Activated CD4-positive, alpha-beta T cell treated with anti-CD3 and anti-CD28 coated beads, Interleukin-10, Interleukin-2, amounts not matched to agents 100 ng/mL and 50 ng/mL, durations not matched to agents 16 hours and 8 hours (primary cell): Measurements from ENCODE around the gene ZNF497.
"Not testable (repeated sequence)": the region's sequence is repeated elsewhere in the genome, so short reads cannot be mapped to it uniquely, and the experiment has no call there.

Experiments
- DNase-seq: peaks from one replicate; pipeline ENCODE4 v3.0.0-alpha.2; 2020

Gene ZNF497

GRCh38 chr19:58393725-58394033, 31.1 kb upstream of the ZNF497 start:
- no peak for DNase-seq

DNA sequence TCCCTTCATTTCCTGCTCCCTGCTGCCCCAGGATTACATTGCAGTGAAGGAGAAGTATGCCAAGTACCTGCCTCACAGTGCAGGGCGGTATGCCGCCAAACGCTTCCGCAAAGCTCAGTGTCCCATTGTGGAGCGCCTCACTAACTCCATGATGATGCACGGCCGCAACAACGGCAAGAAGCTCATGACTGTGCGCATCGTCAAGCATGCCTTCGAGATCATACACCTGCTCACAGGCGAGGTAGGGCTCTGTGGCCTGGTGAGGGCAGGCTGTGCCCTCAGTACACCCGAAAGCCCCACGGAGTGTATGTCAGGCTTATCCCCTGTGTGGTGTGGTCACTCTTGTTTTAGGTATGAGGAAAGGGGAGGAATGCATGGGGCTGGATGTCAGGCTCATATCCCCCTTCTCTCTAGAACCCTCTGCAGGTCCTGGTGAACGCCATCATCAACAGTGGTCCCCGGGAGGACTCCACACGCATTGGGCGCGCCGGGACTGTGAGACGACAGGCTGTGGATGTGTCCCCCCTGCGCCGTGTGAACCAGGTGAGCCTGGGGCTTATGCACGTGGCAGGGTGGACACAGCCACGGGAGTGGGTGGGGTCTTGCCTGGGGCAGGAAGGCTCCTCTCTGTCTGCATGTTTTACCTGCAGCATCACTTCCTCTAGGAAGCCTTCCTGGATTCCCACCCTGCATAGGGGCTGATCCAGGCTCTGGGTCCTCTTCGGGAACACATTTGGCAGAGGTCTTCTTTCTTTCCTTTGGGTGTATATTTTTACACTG, 30.6 kb upstream of the ZNF497 start:
- DNase-seq: no peak

GRCh38 chr19:58388175-58388526, 25.6 kb upstream of the ZNF497 start:
- DNase-seq: no peak

- DNase-seq: no peak
These were observed 25.0 kb upstream of the ZNF497 start for GRCh38 chr19:58387338-58388174.

DNA sequence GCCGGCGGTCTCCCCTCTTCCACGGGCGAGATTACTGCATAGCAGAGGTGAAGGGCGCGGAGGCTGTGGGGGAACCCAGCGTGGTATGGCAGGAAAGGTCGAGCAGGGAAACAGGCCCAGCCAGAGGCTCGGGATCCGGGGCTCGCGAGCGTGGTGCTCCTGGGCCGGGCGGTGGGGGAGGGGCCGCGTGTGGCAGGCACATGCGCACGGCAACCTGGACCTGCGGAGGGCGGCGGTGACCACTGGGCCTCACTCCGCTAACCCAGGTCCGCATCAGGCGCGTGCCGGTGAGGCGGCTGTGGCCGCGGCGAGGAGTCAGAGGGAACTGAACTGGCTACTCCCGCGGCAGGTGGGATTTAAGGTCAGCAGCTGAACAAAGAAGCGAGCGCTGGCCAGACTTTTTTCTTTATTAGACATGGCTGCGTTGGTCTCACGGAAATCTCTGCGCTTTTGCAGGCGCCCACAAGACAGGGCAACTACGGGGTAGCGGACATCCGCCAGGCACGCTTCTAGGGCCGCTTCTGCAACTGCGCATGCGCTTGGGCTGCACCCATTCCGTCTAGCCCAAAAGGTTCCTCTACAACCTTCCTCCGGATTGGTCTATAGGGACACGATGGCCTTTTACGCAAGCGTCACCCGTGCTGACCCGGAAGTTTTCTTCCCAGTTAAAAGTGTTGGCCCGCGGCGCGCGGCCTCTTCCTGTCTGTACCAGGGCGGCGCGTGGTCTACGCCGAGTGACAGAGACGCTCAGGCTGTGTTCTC, 24.2 kb upstream of the ZNF497 start, which contains the start of gene RPS5:
Gene RPS5 (plus strand): TSS at position 694 of the 762 bp plus-strand sequence. CDS start 869 bp downstream, outside the sequence.
- peak; percentile 99 for DNase-seq

- peak; percentile 44 for DNase-seq
These were observed 23.5 kb upstream of the ZNF497 start for GRCh38 chr19:58385891-58386575.

- no peak for DNase-seq
These were observed 22.9 kb upstream of the ZNF497 start for GRCh38 chr19:58385313-58385890.

GRCh38 chr19:58382997-58383603, 20.5 kb upstream of the ZNF497 start:
- DNase-seq: no peak

DNA sequence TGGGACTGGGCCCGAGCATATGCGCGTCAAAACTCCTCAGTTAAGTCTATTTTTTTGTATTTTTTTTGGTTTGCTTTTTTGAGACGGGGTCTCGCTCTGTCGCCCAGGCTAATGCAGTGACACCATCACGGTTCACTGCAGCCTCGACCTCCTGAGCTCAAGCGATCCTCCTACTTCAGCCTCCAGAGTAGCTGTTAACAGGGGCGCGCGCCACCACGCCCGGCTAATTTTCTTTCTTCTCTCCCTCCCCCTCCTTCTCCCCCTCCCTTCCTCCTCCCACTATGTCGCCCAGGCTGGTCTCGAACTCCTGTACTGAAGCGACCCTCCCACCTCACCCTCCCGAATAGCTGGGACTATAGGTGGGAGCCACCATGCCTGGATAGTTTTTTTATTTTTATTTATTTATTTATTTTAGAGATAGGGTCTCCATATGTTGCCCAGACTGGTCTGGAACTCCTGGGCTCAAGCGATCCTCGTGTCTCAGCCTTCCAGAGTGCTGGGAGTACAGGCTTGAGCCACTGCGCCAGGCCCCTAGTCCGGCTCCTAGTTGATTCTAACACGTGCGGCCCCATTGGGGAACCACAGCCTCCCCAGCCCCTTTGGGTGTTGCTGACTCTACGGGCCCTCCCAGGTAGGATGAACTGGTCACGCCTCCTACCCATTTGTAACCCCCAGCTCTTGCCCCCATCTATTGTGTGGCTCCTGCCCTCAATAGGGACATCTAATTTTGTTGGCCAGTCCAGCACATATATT, 19.1 kb upstream of the ZNF497 start:
- DNase-seq: no peak

DNA sequence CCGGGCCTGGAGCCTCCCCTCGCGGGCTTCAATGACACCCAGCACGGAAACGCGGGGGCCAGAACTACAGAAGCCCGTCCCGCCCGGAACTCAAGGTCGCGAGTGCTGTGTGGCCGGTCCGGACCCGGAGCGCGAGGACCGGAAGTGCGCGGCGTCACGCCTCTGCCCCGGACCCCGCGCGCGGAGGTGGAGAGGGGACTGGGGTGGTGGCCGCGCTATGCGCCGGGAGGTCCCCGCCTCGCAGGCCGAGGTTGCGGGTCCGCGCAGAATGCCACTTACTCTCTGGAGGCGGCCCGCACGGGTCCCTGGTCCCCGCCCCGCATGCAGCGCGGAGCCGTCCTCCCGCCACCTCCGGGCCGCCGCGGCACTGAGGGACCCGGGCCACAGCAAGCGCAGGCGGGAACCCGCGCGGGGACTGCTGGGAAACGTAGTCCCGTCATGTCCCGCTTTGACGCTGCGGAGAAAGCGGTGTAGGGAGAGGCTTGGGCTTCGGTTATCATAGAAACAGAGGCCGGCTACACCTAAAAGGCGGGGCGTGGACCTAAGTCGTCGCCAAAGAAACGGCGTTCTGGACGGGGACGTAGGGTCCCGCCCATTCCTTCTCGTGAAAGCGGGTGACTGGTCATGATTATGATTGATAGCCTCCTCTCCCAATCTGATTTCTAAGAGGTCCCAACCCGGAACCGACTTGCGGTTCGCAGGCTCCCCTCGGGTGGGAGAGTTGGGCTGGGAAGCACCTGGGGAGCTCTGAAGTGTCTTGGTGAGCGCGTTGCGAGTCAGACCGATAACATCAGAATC, 18.3 kb upstream of the ZNF497 start, which contains the start of gene ZNF837:
Gene ZNF837 (minus strand): TSS at position 369 of the 798 bp plus-strand sequence. CDS start 11,698 bp downstream, outside the sequence.
- DNase-seq: peak; percentile 100

DNA sequence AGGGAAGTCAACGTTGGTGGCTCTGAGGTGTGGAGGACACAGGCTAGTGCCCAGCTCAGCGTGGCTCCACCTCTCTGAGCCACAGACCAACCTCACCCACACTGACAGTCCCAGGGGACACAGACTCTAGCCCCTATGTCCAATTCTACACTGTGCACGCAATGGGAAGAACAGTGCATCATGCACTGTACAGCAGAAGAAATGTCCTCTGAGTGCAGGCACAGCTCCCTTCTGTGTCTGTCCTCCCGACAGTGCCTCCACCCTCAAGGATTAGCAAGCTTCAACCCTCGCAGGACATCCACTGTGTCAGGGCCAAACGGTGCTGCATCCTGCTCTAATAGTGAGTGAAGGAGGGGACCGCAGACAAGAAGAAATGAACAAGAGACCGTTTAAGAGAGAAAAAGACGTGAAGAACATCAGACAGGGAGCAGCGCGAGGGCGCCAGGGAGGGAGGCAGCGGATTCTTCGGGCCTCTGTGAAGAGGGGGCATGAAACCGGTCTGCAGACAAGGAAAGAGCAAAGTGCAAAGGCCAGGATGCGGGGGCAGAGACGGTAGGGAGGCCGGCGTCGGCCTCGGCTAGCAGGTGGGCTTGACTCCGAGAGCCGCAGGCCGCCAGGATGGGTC, 17.6 kb upstream of the ZNF497 start:
- no peak for DNase-seq

GRCh38 chr19:58379246-58379645, 16.7 kb upstream of the ZNF497 start:
- no peak for DNase-seq

- not testable (repeated sequence) for DNase-seq
These were observed 14.2 kb upstream of the ZNF497 start for GRCh38 chr19:58376724-58377123.

- no peak for DNase-seq
These were observed 11.6 kb upstream of the ZNF497 start for GRCh38 chr19:58374200-58374599.

- DNase-seq: no peak
These were observed 10.0 kb upstream of the ZNF497 start for GRCh38 chr19:58372311-58373133.

DNA sequence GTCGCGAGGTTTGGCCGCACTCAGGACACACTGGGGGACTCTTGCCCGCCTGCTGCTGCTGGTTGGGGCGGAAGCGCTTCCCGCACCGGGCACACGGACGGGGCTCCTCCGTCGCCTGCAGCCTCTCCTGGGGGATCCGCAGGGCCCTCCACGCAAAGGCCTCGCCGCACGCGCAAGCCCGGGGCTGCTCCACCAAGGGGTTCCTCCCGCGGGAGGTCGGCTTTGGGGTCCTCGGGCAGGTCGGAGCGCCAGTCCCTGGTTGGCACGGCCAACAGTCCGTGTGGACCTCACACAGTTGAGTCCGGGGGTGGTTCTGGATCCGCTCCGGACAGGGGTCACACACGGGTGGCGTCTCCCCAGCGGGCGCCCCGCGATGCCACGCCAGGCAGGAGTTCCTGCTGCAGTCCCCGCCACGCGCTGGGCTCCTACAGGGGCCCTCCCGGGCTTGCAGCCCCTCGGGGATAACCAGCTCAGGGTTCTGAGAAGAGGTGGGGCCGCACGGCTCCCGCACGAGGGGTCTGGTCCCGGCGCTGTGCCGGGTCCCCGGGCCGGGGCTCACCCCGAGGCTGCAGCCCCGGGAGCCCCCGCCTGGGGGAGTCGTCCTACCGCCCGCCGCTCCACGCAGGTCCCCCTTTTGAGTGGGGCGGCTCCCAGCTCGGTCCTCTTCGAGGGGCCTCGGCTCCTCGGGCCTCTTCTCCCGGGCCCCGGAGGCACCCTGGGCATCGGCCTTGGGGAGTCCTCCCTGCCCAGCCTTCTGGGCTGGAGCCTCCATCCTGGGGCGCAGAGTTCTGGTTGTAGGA, 6.2 kb upstream of the ZNF497 start:
- no peak for DNase-seq

GRCh38 chr19:58367698-58368454, 5.3 kb upstream of the ZNF497 start:
- no peak for DNase-seq
